KMS-11 (cell line): ENCODE data around the gene SURF1.

Experiments
- H2AFZ ChIP-seq: fragments of 200-600 bp; sonication (generic); 2 replicates; pipeline ENCODE4 v1.6.1; 2016; ENCODE audit warnings: antibody characterized with exemption, mixed run types, low read depth
- H3K27ac ChIP-seq: fragments of 200-600 bp; sonication (generic); 2 replicates; pipeline ENCODE4 v1.6.1; 2016; ENCODE audit warnings: mild to moderate bottlenecking, mixed run types
- H3K27me3 ChIP-seq: fragments of 200-600 bp; sonication (generic); 2 replicates; pipeline ENCODE4 v1.6.1; 2017; ENCODE audit warnings: mild to moderate bottlenecking, low read depth, mixed run types, moderate library complexity; ENCODE audit not compliant: insufficient read depth
- H3K36me3 ChIP-seq: fragments of 200-600 bp; sonication (generic); 2 replicates; pipeline ENCODE4 v1.6.1; 2017; ENCODE audit warnings: mild to moderate bottlenecking, mixed run types; ENCODE audit not compliant: insufficient read depth
- H3K4me1 ChIP-seq: fragments of 200-600 bp; sonication (generic); 2 replicates; pipeline ENCODE4 v1.6.1; 2016; ENCODE audit warnings: mild to moderate bottlenecking, low read depth, mixed run types; ENCODE audit not compliant: poor library complexity, severe bottlenecking
- H3K4me2 ChIP-seq: fragments of 200-600 bp; sonication (generic); 2 replicates; pipeline ENCODE4 v1.7.0; 2016; ENCODE audit warnings: mild to moderate bottlenecking, mixed run types
- H3K4me3 ChIP-seq: fragments of 200-600 bp; sonication (generic); IDR thresholded peaks from 2 replicates; pipeline ENCODE4 v1.6.1; 2017; ENCODE audit warnings: low read depth, low read length, mixed read lengths; ENCODE audit not compliant: insufficient read depth
- H3K79me2 ChIP-seq: fragments of 200-600 bp; sonication (generic); 2 replicates; pipeline ENCODE4 v1.6.1; 2016; ENCODE audit warnings: low read depth, mixed run types; ENCODE audit not compliant: insufficient read depth
- H3K9ac ChIP-seq: fragments of 200-600 bp; sonication (generic); 2 replicates; pipeline ENCODE4 v1.6.1; 2016; ENCODE audit warnings: mild to moderate bottlenecking, mixed run types
- H4K20me1 ChIP-seq: fragments of 200-600 bp; sonication (generic); 2 replicates; pipeline ENCODE4 v1.6.1; 2016; ENCODE audit warnings: mild to moderate bottlenecking, mixed run types; ENCODE audit not compliant: insufficient read depth
- TF ChIP-seq, protein P1 (sequence below): fragments of 200-600 bp; sonication (generic); conservative IDR thresholded peaks from 2 replicates; pipeline ENCODE4 v1.6.1; 2017; ENCODE audit warnings: low read depth, mild to moderate bottlenecking, antibody characterized with exemption, low read length, moderate library complexity, mixed read lengths

The SURF1 gene

DNA sequence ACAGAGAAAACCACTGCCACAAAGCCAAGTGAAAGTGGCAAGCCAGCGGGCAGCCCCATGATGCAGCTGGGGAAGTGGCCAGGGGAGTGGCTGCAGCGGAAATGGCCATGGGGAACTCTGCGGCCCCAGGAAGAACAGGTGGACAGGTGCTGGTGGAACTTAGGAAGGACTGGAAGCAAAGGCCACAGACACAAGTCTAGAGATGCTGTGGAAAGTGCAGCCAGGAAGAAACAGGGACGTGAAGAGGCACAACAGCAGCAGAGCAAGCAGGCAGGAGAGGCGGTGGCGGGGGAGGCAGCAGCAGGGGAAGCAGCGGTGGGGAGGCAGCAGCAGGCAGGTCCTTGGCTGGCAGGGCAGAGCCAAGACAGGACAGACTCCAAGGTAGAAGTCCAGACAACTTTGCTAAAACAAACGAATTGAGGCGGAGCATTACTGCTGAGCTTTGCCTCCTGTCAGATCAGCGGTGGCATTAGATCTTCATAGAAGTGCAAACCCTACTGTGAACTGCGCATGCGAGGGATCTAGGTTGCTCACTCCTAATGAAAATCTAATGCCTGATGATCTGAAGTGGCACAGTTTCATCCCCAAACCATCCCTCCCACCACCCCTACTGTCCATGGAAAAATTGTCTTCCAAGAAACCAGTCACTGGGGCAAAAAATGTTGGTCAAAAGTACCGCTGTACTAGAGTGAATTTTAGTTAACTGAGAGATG lies 32.1 kb downstream of the SURF1 start:
- Histone ChIP-seq H2AFZ (no peak overlapping the region), H3K4me3 (no peak overlapping the region), H3K4me1 (no peaks in the 10 kb centered on the region), H3K9ac (no peak overlapping the region), H3K4me2 (no peak overlapping the region), H3K27me3 (peaks cover 57% of the 10 kb centered on the region), H3K36me3 (no peaks in the 10 kb centered on the region), H3K79me2 (no peaks in the 10 kb centered on the region), H3K27ac (no peak overlapping the region), H4K20me1 (no peaks in the 10 kb centered on the region)
- TF ChIP-seq, protein P1, sequence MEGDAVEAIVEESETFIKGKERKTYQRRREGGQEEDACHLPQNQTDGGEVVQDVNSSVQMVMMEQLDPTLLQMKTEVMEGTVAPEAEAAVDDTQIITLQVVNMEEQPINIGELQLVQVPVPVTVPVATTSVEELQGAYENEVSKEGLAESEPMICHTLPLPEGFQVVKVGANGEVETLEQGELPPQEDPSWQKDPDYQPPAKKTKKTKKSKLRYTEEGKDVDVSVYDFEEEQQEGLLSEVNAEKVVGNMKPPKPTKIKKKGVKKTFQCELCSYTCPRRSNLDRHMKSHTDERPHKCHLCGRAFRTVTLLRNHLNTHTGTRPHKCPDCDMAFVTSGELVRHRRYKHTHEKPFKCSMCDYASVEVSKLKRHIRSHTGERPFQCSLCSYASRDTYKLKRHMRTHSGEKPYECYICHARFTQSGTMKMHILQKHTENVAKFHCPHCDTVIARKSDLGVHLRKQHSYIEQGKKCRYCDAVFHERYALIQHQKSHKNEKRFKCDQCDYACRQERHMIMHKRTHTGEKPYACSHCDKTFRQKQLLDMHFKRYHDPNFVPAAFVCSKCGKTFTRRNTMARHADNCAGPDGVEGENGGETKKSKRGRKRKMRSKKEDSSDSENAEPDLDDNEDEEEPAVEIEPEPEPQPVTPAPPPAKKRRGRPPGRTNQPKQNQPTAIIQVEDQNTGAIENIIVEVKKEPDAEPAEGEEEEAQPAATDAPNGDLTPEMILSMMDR, result no peak

DNA sequence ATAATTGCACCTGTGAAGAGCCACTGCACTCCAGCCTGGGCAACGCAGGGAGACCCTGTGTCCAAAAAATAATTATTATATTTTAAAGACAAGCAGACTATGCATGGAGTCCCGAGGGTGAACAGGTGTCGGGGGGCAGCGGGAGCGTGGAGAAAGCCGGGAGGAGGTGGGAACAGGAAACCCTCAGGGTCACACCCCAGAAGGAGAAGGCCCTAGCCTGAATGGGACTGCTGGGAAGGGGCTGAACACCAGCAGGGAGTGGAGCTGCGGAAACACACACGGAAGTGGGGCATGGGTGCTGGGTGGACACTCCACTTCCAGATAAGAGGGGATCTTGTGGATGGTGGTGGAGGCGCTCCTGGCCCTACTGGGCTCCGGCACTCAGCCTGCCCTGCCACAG lies 33.1 kb downstream of the SURF1 start:
- TF ChIP-seq, protein P1, result no peak
- Histone ChIP-seq H3K79me2 (no peaks in the 10 kb centered on the region), H4K20me1 (no peaks in the 10 kb centered on the region), H2AFZ (no peak overlapping the region), H3K4me3 (no peak overlapping the region), H3K36me3 (no peaks in the 10 kb centered on the region), H3K9ac (no peak overlapping the region), H3K4me2 (no peak overlapping the region), H3K4me1 (no peaks in the 10 kb centered on the region), H3K27me3 (peaks cover 64% of the 10 kb centered on the region), H3K27ac (no peak overlapping the region)

DNA sequence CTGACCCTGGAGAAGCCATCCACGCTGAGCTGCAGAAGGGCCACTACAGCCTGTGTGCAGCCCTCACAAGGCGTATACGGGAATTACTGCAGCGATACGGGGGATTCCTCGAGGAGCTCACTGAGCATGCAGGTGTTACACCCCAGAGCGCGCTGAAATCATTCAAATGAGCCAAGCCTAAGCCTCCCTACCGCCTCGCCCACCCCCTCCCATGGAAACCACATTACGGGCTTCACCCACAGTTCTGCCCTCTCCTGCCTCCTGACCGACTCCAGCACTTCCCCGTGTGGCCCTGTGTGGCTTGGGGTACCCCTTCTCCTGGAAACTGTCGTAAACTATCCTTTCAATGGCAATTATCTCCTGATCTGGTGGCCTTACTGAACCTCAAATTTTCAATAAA lies 33.6 kb downstream of the SURF1 start:
- H3K27me3 ChIP-seq, result peaks cover 64% of the 10 kb centered on the region

DNA sequence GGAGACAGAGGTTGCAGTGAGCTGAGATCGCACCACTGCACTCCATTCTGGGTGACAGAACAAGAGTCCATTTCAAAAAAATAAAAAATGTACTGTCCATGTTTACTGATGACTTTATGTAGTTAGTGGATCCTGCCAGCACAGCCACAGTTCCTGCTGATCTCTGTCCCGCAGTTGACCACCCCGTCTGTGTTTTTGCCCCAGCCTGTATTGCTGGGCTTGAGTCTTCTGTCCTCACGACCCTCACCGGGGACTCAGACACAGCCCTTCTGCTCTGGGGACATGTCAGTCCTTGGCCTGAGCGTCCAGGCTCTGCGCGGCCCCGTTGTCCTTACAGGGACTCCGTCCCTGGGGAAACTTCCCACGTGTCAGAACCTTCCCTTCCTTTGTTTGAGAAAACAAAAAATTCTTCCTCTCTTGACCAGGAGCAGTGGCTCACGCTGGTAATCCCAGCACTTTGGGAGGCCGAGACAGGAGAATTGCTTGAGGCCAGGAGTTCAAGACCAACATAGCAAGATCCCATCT lies 34.8 kb downstream of the SURF1 start:
- no peaks in the 10 kb centered on the region for H3K36me3 ChIP-seq
- H3K27ac ChIP-seq, result no peak overlapping the region
- no peaks in the 10 kb centered on the region for H3K4me1 ChIP-seq
- H2AFZ ChIP-seq, result no peak overlapping the region
- no peaks in the 10 kb centered on the region for H3K79me2 ChIP-seq
- no peak overlapping the region for H3K4me2 ChIP-seq
- H3K9ac ChIP-seq, result no peak overlapping the region
- no peak overlapping the region for H3K4me3 ChIP-seq
- H3K27me3 ChIP-seq, result peaks cover 62% of the 10 kb centered on the region
- TF ChIP-seq, protein P1, result no peak
- H4K20me1 ChIP-seq, result no peaks in the 10 kb centered on the region

More for the DNA sequence above, 33.6 kb downstream of the SURF1 start:
- H3K27ac ChIP-seq, result no peak overlapping the region
- no peaks in the 10 kb centered on the region for H4K20me1 ChIP-seq
- no peaks in the 10 kb centered on the region for H3K4me1 ChIP-seq
- no peaks in the 10 kb centered on the region for H3K79me2 ChIP-seq
- no peaks in the 10 kb centered on the region for H3K36me3 ChIP-seq
- H3K9ac ChIP-seq, result no peak overlapping the region
- no peak overlapping the region for H2AFZ ChIP-seq
- H3K4me2 ChIP-seq, result no peak overlapping the region
- H3K4me3 ChIP-seq, result no peak overlapping the region
- TF ChIP-seq, protein P1, result no peak
